CD4-positive, alpha-beta T cell treated with Interferon alpha-2 for 1 hour (primary cell): ENCODE measurements around the gene OR1J2.

ENCODE experiments used
- DNase-seq, 2 donors: peaks; one replicate each; pipeline ENCODE4 v3.0.0-alpha.2; 2020 to 2022

The OR1J2 gene

DNA sequence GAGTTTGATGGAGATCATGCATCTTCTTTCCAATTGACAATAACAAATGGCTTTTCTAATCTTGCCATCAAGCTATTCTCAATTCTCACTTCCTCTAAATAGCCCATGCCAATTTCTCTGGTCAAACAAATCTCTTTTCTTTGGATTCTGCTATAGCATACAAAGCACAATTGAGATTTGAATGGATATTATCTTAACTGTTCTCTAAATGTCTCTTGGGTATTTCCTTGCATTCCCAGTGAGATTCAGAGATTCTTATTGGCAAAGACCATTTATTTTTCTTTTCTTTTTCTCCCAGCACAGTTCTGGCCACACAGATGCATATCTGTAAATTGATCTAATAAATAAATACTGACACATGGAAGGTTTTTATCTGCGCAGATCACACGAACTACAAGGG, 42.2 kb downstream of the OR1J2 start, which contains the start of gene OR1N2:
Gene OR1N2 (plus strand): TSS at position 301 of the 400 bp plus-strand sequence. CDS start 100 bp downstream, outside the sequence.
- no peak for DNase-seq
